Left ventricle myocardium superior (tissue), 1 donor: ENCODE results near the gene KCNRG. TPM values are rescaled to one million over a fixed set of nuclear protein-coding genes. Genes with fewer than 3 reads are reported as not detected.
"Not testable (repeated sequence)": the region's sequence is repeated elsewhere in the genome, so short reads cannot be mapped to it uniquely, and the experiment has no call there.

Experiments used
- ATAC-seq: fragments of 200-7000 bp; cut with Tn5 transposase; one replicate; pipeline ENCODE4 v1.9.1; 2020; ENCODE audit warnings: mild to moderate bottlenecking, moderate library complexity
- DNase-seq: peaks from one replicate; pipeline ENCODE4 v3.0.0-alpha.2; 2020
- intact Hi-C: fragments of 100-400 bp; cut with micrococcal nuclease; formaldehyde crosslinking; loops from one replicate; pipeline ENCODE4 v1.11.0; 2022
- long read RNA-seq: library from polyadenylated mRNA; unstranded; transcript quantifications from one replicate; pipeline ENCODE4 v2.0.0, GENCODE V29; 2021
- total RNA-seq: library from RNA; stranded (reverse); fragmentation: NEBNext Ultra II Directional; extraction: Animal tissue kit (Norgen Biotek cat#: 25700); gene quantifications from one replicate; pipeline ENCODE4 v1.2.1, GENCODE V29; 2021
- donor health status: DM: no; HTN: yes; CAD: no; lungs with severe emphysema.

KCNRG gene, protein sequence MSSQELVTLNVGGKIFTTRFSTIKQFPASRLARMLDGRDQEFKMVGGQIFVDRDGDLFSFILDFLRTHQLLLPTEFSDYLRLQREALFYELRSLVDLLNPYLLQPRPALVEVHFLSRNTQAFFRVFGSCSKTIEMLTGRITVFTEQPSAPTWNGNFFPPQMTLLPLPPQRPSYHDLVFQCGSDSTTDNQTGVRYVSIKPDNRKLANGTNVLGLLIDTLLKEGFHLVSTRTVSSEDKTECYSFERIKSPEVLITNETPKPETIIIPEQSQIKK
- total RNA-seq = 0.32 TPM
- long read RNA-seq, partial matches to known transcripts = 0 of 2 reads
- long read RNA-seq, other reads (novel, unspliced or antisense) = 2 of 2 reads

DNA sequence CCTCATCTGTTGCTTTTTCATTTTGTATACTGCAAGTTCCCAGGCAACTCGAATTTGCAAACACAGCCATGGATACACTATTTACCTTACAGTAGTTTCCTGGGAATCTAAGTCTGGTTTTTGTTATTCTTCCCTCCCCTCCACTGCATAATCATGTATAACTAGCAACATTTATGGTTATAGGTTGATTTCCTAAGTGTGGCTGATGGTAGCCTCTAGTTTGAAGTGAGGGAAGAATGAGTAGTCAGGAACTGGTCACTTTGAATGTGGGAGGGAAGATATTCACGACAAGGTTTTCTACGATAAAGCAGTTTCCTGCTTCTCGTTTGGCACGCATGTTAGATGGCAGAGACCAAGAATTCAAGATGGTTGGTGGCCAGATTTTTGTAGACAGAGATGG, at the start of gene KCNRG:
Gene KCNRG, plus strand, starts transcription at position 187 of the 400 bp plus-strand sequence. Its CDS starts 50 bp downstream, at position 237.
- no peak for DNase-seq
- peak; percentile 8 for ATAC-seq
- intact Hi-C loops = no loop called here

DNA sequence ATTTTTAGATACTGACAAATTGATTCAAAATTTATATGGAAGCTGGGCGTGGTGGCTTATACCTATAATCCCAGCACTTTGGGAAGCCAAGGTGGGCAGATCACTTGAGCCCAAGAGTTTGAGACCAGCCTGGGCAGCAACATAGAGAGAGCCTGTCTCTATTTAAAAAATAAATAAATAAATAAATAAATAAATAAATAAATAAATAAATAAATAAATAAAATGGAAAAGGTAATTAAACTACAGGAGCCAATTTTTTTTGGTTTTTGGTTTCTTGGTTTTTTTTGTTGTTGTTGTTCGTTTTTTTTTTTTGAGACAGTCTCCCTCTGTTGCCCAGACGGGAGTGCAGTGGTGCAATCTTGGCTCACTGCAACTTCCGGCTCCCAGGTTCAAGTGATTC, 47.8 kb upstream of the KCNRG start:
- ATAC-seq (no peak), DNase-seq (no peak)
- intact Hi-C loops = no loop called here

DNA sequence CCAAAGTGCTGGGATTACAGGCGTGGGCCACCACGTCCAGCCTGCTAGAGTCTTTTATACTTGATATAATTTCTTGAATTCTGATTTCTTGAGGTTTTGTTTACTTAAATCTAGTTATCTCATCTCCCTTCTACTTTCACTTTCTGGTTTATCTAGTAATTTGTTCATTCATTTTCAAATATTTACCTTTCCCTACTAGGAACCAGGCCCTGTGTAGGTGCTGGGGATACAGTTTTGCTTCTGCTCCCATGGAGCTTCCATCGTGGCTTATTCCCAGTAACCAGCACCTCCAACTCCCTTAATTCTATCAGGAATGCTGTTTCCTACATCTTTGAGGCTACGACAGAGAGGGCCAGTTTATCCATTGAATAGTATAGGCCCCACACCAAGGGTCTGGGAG, 42.5 kb upstream of the KCNRG start:
- DNase-seq (no peak), ATAC-seq (no peak)
- intact Hi-C loops = loop anchor here (10.0 kb wide), 3 partner anchors 562 to 942 kb away; no protein-coding TSS in a partner anchor

DNA sequence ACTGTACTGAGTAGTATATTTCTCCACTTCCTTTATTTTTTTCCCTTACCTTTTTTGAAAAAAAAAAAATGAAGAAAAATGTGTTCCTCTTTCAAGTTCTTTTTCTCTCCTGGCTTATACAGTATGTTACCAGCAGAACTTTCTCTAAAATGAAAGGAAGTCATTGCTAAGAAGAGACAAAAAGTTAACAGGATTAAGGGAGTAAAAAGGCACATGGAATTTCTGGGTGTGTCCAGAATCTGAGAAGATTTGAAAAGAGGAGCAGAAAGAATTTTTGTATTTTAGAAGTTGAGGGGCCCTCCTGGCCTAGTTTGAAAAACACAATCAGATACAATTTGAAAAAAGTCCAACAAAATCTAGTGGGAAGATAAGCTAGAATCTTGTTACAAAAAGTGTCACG, 39.4 kb upstream of the KCNRG start:
- intact Hi-C loops = loop anchor here (10.0 kb wide), 3 partner anchors 559 to 939 kb away; no protein-coding TSS in a partner anchor
- no peak for DNase-seq
- ATAC-seq = no peak

DNA sequence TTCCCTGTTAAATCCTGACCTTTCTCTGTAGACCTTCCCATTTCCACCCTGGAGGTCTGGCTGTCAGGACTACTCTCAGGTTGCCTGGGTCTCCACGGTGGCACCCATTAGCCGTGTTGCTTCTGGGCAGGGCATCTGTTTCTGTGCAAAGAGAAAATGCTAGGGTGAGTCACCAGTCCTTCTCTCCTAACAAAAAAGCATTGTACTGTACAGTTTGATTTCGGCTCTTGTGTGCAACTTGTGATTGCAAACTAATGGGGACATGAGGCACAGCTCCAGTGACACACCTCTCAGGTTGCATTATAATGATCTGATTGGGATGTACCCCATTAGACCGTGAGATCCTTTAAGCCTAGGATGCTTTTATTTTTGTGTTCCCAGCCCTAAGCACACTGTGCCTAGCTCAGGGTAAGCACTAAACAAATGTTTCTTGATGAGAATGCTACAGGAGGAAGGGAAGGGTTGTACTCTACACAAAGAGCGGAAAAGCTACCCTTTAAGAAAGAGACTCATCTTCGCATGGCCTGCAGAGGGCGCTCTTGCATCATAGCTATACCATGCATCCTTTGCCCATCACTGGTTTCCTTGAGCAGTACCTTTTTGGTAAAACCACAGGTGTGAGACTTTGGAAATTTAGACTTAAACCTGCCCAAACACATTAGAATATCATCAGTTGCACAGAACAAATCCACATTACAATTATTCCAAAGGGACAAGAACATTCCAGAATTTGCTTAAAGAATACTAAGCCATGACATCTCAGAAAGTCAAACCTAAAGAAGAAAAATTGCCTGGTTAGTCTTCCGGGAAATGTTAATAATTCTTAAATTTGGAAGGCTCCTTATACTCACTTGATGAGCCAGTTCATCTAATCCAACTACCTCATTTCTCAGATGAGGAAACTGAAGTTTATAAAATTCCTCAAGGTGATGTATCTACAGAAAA, 38.7 kb upstream of the KCNRG start:
- peak; percentile 82 for ATAC-seq
- intact Hi-C loops = loop anchor here (10.0 kb wide), 3 partner anchors 558 to 938 kb away; no protein-coding TSS in a partner anchor
- peak; percentile 82 for DNase-seq

DNA sequence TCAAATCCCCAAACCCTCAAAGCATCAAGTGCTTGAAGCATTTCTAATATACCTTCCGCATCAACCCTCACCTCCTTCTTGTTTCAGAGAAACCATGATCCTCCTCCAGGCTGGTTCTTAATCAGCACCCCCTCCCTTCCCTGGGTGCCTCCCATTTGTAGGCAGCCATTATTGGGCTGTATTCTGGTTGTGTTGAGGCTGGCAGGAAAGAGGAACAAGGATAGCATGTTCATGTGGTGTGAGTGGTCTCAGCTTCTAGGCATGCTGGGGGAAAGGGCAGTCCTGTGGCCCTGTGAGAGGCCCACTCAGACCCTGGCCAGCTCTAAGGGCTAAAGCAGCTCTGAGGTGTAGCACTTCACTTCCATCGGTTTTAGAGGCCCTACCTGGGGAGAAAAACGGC, 37.3 kb upstream of the KCNRG start:
- no peak for DNase-seq
- ATAC-seq = no peak
- intact Hi-C loops = loop anchor here (10.0 kb wide), 3 partner anchors 557 to 937 kb away; no protein-coding TSS in a partner anchor

DNA sequence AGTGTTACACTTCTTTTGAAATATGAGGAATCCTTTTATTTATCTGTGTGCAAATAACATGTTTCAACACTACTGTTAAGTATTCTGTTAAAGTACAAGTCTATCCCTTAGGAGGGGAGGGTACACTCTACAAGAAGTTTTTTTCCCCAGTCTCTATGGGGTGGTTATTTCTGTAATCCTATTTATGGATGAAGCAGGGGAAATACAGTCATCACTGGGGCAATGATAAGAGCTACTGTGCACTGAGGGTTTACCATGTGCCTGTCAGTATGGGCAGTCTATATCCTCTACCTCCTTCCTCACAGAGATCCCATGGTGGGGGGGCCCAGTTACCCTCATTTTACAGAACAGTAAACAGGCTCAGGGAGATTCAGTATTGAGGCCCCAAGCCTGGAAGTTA, 35.0 kb upstream of the KCNRG start:
- ATAC-seq (peak; percentile 58), DNase-seq (no peak)
- intact Hi-C loops = no loop called here

DNA sequence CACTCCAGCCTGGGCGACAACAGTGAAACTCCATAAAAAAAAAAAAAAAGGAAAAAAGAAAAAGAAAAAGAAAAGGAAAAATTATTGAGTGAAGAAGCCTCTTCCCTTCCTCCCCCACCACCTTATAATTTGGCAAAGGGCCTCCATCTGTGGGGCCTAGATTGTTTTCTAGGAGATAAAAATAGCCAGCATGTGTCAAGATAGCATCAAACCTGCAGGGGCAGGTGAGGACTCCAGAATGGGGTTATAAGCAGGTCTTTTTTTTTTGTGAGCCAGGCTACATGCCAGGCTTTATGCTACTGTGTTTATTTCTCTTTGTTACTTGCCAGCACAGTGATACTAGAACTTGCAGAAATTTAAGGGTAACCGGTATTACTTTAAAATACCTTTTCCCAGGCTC, 30.1 kb upstream of the KCNRG start:
- ATAC-seq (no peak), DNase-seq (no peak)
- intact Hi-C loops = no loop called here

DNA sequence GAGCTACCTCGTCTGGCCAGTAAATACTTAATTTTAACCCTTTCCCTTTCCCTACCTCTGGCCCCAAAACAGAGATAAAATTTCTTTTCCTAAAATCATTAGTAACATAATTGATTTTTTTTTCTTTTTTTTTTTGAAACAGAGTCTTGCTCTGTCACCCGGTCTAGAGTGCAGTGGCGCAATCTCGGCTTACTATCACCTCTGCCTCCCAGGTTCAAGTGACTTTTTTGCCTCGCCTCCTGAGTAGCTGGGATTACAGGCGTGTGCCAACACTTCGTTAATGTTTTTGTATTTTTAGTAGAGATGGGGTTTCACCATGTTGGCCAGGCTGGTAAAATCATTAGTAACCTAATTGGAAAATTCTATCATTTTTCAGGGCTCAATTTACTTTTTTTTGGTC, 28.8 kb upstream of the KCNRG start:
- DNase-seq = no peak
- intact Hi-C loops = no loop called here
- ATAC-seq = no peak

DNA sequence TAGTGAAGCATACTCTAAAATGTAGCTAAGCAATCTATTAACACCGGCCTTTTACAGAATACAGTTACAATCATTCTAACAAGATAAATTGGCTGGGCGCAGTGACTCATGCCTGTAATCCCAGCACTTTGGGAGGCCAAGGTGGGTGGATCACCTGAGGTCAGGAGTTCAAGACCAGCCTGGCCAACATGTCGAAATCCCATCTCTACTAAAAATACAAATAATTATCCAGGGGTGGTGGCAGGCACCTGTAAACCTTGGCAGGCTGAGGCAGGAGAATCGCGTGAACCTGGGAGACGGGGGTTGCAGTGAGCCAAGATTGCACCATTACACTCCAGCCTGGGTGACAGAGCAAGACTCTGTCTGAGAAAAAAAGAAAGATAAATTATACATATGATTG, 24.6 kb upstream of the KCNRG start:
- intact Hi-C loops = loop anchor here (10.0 kb wide), 1 partner anchor 94 kb away; no protein-coding TSS in a partner anchor
- not testable (repeated sequence) for ATAC-seq, DNase-seq

DNA sequence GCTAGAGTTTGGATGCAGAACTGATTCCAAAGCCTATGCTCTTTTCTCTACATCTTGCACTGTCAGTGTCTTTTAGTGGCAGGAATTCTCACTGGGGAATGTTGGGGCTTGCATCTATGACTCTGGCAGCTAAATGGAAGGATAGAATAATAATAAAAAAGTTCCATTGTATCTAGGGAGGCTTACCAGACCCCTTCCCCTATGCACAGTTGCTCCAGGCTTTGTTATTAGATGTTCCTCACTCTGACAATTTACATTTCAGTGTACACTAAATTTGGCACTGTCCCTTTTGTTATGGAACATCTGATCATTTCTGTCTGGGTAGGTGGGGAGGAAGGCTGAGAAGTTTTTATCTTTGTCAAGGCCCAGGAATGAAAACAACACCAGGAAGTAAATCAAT, 22.1 kb upstream of the KCNRG start:
- no peak for DNase-seq
- intact Hi-C loops = loop anchor here (10.0 kb wide), 1 partner anchor 92 kb away; no protein-coding TSS in a partner anchor
- ATAC-seq = no peak

DNA sequence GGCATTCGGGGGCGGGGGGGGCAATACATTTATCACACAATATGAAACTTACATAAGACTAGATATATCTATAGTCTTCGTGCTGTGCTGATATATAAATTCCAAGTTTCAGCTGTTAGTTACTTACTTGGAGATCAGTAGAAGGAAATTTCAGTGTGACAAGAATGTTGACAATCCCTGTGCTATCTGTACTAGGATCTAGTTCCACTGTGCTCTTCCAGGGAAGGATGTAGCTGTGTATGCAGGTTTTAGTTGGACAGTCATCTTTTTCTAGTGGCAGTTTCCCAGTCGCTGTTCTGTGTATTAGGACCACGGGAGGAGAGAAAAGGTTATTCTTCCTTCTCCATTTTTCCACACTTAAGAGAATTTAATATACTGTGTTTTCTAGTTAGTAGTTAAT, 21.6 kb upstream of the KCNRG start:
- intact Hi-C loops = loop anchor here (10.0 kb wide), 1 partner anchor 91 kb away; no protein-coding TSS in a partner anchor
- ATAC-seq (no peak), DNase-seq (no peak)

DNA sequence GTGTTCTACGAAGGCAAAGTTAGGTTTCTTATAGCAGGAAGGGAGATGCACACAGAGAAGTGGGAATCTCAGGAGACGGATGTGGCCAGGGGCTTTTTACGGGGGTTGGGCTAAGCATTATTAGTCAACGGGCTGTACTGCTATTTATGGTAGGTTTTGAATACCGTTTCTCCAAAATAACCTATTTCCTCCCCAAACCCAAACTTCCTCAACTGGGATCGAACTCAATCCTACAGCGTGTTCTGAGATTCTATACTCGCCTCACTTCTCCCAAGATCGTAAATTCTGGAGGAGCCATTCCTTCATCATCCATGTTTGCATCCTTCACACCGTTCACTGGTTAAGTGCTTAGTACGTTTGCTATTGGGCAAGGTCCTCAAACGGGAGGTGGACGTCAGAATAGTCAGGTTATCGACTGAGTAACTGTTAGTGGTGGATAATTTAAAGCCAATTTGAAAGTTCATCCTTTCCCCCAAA, 19.6 kb upstream of the KCNRG start:
- intact Hi-C loops = loop anchor here (10.0 kb wide), 1 partner anchor 89 kb away; no protein-coding TSS in a partner anchor
- DNase-seq = no peak
- ATAC-seq = no peak

DNA sequence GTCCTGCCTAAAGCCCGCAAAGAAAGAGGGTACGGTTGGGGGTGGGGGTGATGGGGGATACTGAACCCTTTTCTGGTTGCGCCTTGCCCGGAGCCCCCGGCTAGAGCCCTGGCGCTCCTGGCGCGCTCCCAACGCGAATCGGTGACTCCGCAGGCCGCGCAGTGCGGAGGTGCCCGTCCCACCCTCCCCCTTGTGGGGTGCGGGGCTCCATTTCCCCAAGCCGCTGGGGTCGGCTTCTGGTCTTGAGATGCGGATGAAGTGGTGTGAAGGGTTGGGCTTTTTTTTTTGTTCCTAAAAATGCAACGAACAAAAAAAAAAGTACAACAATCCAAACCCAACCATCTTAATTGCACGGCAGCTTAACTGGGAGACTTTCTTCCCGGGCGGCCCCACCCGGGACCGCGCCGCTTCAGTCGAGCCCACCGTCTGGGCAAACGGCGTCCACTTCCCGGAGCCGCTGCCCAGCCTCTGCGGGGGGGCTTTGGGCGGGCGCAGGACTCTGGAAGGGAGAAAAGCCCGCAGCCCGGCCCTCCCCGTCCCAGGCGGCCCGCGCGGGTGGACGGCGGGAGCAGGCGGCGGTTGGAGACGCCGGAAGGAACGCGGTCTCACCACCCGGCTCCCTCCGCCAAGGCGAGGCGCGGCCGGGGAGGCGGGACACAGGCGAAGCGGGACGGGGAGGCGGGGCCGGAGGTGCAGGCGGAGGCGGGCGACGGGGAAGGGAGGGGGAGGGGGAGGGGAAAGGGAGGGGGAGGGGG, 18.9 kb upstream of the KCNRG start:
- DNase-seq (peak; percentile 97), ATAC-seq (peak; percentile 88)
- intact Hi-C loops = loop anchor here (10.0 kb wide), 1 partner anchor 88 kb away; no protein-coding TSS in a partner anchor

DNA sequence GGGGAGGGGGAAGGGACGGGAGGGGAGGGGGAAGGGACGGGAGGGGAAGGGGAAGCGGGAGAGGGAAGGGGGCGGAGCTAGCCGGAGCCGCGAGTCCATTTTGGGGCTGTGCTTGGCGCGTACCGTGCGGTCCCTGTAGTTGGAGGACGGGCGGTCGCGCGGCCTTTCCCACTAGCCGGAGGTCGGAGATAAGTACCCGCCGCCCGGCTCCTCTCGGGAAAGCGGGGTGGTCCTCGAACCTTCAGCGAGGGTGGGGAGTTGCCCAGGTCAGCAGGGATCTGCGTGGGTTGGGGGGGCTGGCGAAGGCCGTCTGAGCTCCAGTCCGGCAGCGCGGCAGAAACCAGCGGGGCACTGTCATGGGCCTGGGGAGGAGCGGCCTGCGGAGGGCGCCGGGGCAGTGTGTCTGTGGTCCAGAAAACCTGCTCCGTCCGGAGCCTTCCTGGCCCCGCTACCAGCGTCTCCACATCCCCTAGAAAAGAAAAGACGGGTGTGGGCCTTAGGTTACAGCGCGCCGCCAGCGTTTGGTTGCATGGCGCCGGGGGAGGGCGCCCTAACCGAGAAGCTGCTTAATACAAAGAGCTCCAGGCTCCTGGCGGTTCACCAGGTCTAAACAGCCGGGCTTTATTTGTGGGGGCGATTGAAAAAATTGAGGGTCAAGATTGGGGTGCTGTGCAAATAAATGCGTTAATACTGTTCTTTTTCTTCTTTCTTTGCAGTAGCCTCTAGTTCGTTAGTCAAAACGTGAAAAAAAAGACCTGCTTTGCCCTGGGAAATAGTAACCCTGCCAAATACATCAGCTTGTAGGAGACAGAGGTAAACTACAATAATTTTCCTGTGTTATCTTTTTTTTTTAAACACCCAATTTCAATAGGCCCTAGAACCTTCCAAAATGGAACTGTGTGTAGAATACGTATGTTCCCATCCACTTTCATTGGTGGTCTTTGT, 18.0 kb upstream of the KCNRG start, which contains the start of gene TRIM13:
Gene TRIM13, plus strand, starts transcription at position 92 of the 945 bp plus-strand sequence. CDS start 14,899 bp downstream, outside the sequence.
- intact Hi-C loops = loop anchor here (10.0 kb wide), 1 partner anchor 88 kb away; no protein-coding TSS in a partner anchor
- ATAC-seq (peak; percentile 89), DNase-seq (peak; percentile 95)

DNA sequence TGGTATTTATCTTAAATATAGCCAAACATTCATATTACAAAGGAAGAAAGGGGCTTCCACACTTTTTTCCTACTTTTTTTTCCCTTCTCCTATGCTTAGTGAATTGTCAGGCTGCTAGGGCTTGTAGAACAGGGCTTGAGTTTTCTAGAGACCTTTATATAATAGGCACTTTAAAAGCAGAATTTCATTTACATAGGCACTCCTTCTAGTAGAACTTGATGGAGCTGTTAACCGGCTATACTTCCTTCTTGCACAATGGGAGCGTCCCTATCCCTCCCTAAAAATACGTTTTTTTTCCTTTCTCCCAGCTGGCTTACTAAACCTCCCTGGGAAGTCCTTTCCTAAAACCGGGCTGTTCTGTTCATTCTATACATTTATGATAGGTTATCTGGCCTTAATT, 17.3 kb upstream of the KCNRG start:
- intact Hi-C loops = loop anchor here (10.0 kb wide), 1 partner anchor 87 kb away; no protein-coding TSS in a partner anchor
- ATAC-seq (no peak), DNase-seq (no peak)
